ENCODE results near the gene CLDN5.

The CLDN5 gene

DNA sequence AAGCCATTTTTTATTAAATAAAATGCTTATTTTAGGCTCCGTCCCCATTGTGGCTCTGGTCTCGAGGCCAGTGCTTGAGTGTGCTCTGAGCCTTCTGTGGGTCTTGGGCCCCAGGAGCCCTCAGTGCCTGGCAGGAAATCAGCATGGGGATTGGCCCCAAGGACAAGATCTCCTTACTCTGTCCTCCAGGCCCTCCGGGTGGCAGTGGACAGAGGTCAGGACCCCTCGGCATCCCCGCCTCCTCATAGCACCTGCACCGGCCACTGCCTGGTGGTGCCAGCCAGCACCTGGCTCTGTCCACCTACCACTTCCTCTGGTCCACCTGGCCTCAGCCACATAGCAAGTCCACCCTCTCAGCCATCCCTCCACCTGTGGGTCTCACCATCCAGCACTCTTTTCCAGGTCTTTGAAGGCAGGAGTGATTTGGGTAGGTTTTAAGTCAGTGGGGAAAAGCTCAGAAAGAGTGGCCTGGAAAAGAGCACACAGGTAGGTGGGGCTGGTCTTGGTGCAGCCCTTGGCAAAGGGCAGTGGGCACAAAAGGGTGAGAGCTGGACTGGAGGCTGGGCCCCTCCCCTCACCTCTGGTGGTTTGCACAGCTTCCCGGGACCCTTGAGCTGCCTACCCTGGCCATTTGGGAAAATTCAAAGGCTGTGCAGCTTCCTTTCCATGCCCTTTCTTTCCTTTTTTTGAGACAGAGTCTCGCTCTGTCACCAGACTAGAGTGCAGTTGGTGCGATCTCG is 3.5 kb downstream of the CLDN5 start:
- no peak for DNase-seq

DNA sequence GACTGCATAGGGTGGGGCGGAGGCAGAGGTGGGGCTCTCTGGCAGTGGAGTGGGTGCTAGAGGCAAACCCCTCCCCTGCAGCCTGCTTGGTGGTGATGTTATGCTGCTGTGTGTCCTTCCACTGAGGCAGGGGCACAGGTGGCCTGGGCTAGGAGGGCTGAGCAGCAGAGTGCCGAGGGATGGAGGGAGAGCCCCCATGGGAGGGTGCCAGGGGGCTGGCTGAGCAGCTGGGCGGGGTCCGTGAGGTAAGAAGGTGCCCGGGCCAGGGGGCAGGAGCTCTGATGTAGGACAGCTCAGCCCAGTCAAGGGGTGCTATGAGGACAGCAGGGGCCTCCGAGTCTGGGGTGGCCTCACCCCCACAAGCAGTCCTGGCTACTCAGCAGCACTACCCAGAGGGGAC is 4.2 kb downstream of the CLDN5 start:
- no peak for DNase-seq

DNA sequence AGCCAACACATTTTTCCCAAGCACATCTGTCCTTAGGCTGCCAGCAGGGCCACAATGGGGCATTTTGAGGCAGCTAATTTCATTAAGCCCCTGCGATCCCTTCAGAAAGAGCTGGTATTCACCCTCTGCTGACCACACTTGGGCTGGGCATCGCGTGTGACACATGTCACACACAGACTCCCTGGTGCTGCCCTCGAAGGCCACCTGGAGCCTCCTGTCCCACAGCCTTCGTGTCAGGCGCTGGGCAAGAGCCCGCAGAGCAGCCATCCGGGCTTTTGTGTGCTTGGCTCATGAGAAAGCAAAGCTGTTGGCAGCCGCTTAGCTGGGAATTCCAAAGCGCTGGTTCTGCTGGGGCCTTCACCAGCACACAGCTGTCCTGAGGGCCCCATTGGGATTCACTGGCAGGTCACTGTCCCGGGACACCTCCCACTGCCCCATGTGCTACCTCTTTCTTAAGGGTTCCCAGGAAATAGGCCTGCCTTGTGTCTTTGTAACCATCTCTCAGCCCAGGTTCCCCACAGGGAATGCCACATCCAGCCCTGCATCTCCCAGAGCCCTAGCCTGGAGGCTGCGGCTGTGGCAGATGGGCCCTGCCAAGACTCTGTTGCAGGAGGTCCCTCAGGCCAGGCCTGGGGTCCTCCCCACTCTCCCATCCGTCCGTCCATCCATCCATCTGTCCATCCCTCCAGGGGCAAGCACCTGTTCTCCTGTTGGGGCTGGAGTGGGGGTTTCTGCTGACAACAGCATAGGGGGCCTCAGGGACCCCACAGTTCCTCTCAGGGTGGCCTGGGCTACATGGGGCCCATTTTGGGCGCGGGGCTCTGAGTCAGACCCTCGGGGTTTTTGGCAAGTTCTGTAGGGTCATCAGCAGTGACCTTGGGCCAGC is 4.9 kb downstream of the CLDN5 start:
- DNase-seq = no peak

DNA sequence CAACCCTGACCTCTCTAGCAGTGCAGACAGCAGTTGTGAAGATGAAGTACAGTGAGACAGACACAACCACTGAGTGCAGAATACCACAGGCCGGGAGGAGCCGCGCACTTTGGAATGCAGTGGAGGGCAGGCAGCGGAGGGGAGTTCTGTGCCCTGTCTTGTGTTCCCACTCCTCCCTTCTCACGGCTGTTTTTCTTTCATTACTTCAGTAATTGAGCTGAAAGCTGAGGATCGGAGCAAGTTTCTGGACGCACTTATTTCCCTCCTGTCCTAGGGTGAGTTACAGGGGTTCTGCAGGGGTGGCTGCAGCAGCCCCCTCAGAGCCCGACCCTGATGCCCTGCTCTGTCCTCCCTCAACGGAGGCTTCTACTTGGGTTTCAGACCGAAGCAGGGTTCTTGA is 5.6 kb downstream of the CLDN5 start:
- DNase-seq = no peak

DNA sequence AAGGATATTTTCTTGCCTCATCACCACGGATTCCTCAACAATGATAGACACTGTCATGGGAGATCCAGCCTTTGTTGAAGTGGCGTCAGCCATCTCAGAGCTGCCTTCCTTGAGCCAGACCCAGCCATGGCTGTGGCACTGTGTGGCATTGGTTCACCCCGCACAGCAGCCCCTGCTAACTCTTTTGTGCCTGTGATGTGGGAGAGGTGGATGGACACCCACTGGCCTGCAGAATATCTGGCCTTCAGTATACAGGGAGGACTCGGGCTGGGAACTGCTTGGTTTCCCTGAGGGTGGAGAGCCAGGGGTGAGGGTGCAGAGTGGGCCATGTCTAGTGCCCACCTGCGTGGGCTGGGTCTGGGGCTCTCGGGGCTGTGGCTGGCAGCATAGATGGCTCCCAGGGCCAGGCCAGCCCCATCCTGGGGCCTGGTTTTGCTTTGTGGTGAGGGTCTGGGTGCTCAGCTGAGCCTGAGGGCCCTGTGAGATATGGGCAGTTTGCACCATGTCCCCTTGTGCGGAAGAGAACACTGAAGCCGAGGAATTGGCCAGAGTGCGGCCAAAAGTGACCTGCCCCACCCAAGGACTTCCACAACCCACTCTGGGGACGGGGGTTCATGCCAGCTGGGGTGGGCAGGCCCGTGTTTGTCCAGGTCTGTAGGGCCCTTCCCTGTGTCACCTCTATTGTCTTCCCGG is 6.1 kb downstream of the CLDN5 start:
- no peak for DNase-seq

DNA sequence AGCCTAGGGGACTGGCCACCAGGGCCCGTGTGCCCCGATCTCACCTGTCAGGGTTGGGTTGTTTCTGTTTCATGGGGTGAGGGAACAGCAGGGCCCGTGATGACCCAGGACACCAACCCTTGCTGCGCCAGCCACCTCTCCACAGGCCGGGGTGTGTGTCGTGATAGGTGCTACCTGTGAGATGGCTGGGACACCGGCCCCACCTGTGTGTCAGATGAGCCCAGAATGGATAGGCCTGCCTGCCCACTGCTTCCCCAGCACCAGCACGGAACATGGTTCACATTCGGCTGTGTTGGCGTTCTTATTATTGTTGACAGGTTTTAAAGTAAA is 7.1 kb downstream of the CLDN5 start:
- DNase-seq = no peak

DNA sequence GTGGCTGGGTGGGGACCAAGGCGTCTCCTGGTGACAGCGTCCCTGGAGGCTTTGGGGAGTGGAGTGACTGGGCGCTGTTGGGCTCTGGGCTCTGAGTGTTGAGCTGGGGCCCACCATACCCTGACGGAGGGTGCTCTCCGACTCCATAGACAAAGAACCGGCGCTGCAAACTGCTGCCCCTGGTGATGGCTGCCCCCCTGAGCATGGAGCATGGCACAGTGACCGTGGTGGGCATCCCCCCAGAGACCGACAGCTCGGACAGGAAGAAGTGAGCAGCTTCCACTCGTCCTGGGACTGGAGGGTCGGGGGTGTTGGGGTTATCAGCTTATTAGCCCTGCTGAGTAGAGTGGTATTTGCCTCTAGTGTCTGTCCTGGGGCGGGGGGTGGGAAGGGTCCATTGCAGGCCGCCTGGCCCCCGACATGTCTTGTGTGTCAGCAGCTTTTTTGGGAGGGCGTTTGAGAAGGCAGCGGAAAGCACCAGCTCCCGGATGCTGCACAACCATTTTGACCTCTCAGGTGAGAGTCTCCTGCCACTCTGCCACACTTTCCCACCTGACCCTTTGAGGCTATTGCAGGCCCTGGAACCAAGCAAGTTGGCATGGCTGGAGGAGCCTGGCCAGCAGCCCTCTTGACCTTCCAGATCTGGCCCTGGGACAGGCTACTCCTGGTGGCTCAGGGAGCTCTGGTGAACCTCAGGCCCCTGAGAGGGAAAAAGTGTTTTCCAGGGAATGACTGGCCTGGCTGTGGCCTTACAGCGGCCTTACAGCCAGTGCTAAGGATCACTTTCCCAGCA is 7.6 kb downstream of the CLDN5 start:
- DNase-seq = no peak

DNA sequence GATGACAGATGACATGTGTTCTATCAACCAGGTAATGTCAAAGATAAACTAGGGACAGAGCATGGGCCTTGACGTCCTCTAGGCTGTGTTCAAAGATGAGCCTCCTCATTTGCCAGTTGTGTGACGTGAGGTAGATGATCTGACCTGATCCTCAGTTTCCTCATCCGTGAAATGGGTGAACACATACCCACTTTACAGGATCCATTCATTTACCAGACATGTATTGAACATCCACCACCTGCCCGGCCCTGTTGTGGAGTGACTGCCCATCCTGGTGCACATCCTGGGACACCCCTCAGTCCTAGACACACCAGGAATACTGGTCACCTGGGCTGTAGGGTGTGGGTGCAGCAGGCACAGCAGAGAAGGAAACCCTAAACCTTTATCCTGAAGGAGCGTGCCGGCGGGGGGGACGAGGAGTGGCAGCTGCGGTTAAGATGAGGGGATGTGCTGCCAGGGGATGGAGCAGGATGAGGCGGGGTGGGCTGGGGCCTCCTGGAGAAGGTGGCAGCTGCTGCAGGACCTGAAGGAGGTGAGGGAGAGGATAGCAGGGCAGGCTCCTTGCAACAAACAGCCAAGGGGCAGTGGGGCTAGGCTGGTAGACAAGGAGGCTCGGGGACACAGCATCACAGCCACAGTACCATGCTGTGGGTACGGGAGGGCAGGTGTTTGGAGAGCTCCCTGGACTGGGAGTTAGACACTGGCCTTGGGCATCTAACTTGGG is 8.4 kb downstream of the CLDN5 start:
- DNase-seq = no peak

DNA sequence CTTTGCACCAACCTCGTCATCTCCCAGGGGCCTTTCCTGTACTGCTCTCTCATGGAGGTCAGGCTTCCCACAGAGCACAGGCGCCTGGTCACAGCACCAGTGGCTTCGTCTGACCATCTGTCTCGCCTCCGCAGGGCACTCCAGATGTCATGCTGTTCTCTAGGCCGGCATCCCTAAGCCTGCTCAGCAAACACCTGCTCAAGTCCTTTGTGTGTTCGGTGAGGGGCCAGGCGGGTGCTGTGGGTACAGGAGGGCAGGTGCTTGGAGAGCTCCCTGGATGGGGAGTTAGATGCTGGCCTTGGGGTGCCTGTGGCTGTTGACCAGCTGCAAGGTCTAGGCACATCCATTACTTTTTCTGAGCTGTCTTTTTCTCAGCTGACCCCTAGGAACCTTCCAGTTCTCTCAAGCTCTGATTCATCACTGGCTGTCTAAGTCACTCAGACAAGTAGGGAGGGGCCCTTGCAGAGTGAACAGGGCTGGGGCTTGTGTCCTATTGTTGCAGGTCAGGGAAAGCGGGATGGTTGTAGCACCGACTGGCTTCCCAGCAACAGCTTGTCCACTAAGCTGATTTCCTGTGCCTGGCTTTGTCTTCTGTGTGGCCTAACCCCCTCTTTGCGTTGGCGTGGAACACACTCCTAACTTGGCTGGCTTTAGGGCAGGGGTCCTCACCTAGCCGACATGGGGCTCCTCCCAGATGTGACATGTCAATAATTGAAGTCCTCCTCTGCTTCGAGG is 9.2 kb downstream of the CLDN5 start:
- no peak for DNase-seq

GRCh38 chr22:19513823-19514222 is 10.4 kb downstream of the CLDN5 start:
- no peak for DNase-seq

GRCh38 chr22:19510919-19511341 is 13.3 kb downstream of the CLDN5 start:
- no peak for DNase-seq

DNA sequence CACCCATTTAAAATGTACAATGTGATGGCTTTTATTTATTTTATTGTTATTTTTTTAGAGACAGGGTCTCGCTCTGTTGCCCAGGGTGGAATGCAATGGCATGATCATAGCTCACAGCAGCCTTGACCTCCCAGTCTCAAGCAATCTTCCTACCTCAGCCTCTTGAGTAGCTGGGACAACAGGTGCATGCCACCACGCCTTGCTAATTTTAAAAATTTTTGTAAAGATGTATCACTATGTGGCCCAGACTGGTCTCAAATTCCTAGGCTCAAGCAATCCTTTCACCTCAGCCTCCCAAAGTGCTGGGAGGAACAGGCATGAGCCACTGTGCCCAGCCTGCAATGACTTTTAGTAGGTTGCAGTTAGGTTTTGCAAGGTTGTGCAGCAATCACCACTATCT is 14.3 kb downstream of the CLDN5 start:
- no peak for DNase-seq

DNA sequence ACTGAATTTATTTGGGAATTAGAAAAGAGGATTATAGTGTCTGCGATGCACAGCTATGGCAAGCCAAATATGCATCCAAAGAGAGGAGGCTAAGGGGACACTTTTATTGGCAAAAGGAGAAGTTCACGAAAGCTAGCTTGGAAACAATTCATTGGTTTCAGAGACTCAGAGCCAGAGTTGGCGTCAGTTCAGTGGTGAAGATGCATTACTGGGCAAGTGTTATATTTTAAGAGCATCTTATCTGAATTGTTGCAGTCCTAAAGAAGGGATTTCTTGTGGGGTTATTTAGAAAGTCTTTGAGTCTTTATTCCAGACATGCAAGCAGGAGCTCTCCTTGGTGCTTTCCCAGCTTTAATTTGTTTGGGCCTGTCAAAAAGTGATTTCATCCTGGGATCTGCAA is 15.0 kb downstream of the CLDN5 start:
- DNase-seq = no peak

DNA sequence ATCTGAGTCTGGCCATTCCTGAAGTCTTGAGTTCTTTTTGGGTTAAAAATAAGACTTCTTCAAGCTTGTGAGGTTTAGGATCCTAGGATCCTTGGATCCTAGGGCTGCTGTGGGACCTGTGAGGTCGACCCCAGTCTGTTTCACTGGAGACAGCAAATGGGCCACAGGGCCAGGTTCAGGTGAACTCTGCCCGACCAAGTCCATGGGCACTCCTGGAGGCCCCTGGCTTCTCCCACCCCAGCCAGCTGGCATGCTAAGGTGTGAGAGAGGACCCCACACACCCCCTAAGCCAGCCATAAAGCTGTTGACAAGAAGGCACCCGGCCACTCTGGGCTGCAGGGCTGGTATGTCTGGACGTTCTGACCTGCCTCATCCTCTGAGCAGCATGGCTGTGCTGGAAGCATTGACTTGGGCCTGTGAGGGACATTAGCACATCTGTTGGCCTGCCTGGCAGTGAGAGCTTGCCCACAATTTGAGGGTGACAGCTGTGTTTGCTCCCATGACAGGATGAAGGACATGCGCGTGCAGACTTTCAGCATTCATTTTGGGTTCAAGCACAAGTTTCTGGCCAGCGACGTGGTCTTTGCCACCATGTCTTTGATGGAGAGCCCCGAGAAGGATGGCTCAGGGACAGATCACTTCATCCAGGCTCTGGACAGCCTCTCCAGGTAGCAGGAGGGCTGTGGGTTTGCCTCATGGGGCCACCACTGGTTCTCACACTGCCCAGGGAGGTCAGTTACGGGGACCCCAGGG is 16.0 kb downstream of the CLDN5 start:
- DNase-seq = no peak

DNA sequence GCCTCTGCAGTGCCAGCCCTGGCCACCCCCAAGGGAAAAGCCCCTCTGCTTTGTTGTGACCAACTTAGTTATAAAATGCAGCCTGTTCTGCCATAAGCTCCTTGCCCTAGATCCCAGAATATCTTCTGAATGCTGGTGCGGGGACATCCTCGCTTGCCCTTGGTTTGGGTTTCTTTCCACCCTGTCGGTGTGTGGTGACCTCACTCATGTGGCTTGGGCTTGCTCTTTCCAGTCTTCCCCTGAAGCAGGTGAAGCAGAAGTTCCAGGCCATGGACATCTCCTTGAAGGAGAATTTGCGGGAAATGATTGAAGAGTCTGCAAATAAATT is 16.7 kb downstream of the CLDN5 start:
- DNase-seq = no peak

- no peak for DNase-seq
Measured at GRCh38 chr22:19506212-19506611, 18.0 kb downstream of the CLDN5 start.

DNA sequence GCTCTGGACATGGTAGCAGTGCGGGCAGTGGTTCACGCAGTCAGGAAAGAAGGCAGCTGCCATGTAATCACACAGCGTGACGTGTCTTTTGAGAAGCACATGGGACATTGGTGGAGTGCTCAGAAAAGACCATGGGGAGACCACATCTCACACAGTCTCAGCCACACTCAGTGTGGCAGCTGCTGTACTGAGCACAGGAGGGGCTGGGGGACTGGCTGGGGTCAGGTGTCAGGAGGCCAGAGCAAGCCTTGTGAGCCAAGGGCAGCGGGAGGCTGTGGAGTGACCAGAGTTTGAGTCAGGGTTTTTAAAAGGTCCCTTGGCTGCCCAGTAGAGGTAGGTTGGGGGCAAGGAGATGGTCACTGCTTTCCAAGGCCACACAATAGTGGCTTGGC is 18.5 kb downstream of the CLDN5 start:
- no peak for DNase-seq

DNA sequence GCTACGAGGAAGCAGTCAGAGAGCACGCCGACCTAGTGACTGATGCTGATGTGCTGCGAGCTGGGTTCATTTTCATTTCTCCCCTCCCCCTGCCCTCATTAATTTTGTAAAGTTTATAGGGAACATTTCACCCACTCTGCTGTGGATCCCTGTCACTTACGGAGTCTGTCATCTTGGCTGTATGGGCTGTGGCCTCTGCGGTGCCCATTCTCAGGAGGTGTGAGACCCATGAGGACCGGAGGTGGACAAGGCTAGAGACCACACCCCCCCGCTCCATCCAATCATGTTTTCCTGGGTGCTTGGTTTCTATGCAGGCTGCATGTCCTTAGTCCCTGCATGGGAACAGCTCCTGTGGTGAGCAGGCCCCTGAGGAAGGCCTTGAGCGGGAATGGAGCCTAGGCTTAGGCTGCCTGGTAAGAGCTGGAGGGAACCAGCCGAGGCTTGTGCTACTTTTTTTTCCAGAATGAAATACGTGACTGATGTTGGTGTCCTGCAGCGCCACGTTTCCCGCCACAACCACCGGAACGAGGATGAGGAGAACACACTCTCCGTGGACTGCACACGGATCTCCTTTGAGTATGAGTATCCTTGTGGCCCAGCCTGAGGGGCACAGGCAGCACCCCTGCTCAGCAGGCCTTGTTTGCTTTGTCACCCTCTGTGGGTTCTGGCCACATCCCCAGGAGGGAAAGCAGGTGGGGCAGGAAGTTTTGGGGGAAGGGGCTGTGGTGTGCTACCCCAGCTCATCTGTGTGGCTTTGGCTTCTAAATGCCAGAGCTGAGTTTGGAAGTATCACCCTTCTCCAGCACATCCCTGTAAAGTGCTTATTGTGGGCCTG is 19.1 kb downstream of the CLDN5 start:
- no peak for DNase-seq

DNA sequence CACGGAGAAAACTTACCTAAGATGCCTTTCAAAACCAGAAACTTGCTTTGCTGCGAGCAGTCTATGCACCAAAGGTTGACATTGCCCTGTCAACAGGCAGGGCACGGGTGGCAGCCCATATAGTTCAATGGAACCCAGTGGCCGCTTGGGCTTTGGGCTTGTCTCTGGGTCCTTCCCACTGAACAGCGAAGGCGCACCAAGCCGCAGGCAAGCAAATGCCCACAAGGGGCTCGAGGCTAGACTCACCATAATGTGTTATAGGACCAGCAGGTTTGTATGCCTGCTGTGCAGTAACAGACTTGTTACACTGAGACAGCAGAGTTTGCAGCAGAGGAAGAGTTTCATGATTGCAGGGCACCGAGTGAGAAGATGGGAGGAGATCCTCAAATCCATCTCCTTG is 20.3 kb downstream of the CLDN5 start:
- DNase-seq = no peak

DNA sequence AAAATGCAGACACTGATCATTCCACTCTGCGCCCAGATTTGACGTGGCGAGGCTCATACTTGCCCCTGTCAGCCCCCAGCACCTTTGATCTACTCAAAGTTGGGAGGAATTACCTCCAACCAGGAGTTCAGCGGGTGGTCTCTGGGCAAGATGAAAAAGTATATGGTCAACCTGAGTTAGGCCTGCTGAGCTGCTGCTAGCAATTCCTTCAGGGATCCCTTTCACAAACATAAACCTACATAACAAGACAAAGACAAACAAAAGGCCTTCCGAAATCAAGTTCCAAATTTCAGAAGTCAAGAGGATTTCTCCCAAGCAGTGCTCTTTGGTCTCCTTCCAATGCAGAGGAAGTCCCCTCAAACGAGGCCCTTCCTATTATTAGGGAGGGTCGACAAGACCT is 20.8 kb downstream of the CLDN5 start:
- DNase-seq = no peak

All from left hindlimb (tissue), 1 donor.